Activated CD4-positive, alpha-beta T cell treated with anti-CD3 and anti-CD28 coated beads, Interleukin-2, Interleukin-6, amounts not matched to agents 100 ng/mL and 50 ng/mL, durations not matched to agents 16 hours and 8 hours (primary cell): Measurements from ENCODE around the gene TMPRSS11E.
"Not testable (repeated sequence)": the region's sequence is repeated elsewhere in the genome, so short reads cannot be mapped to it uniquely, and the experiment has no call there.

Source experiments
- DNase-seq: peaks from one replicate; pipeline ENCODE4 v3.0.0-alpha.2; 2020

Gene TMPRSS11E

DNA sequence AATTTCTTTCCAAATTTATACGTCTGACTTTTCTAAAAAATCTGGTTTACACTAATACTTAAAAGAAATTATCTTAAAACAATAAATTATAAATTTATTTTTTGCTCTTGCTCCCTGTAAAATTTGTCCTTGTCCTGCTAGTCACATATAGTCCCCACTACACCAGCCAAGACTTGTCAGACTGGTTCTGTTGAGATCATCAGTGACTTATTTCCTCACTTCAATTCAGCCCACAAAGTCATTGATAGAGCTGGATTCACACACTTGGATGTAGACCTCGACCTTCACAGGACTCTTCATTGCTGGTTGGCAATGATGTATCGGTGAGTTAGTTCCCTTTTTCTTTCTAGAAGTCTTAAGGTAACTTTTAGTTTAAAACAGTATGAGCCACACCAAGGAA is at the start of gene TMPRSS11E:
Gene TMPRSS11E, plus strand, starts transcription at position 263 of the 400 bp plus-strand sequence. Its CDS starts 50 bp downstream, at position 313.
- DNase-seq = no peak

- DNase-seq = no peak
Measured at GRCh38 chr4:68399306-68399705, 48.0 kb upstream of the TMPRSS11E start.

- DNase-seq = no peak
Measured at GRCh38 chr4:68401231-68401630, 46.0 kb upstream of the TMPRSS11E start.

GRCh38 chr4:68404153-68404552 is 43.1 kb upstream of the TMPRSS11E start:
- no peak for DNase-seq

- DNase-seq = not testable (repeated sequence)
Measured at GRCh38 chr4:68405718-68406478, 41.4 kb upstream of the TMPRSS11E start.

DNA sequence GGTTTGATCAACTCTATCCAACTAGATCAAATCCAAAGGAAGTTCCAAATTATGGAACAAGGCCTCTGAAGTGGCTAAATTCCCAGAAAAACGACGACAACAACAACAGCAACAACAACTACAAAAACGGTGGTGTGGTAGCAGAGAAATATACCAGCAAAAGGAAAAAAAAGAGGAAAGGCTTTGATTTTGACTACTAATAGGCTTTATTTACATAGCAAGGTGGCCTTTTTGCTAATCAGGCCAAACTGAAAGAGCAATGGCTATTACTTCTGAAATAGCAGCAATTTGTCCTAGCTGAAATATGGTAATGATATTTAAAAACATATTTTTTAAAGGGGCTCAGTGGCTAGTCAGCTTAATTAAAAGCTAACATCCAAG is 40.8 kb upstream of the TMPRSS11E start:
- DNase-seq = no peak

GRCh38 chr4:68407015-68407867 is 40.0 kb upstream of the TMPRSS11E start:
- not testable (repeated sequence) for DNase-seq

DNA sequence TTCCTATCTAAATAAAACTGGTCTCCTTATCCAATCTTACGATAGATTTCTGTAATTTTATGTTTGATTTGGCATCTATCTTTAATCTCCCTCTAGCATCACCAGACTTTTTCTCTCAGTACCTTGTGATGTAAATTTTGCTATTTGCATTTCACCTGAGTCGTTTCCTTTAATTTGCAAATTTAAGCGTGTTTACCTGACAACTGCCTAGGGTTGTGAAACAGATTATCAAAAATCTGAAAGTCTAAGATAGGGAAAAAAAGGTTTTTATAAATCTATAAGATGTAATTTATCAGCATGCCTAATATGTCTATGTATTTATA is 39.4 kb upstream of the TMPRSS11E start:
- DNase-seq = no peak

- no peak for DNase-seq
Measured at GRCh38 chr4:68410149-68410548, 37.1 kb upstream of the TMPRSS11E start.

DNA sequence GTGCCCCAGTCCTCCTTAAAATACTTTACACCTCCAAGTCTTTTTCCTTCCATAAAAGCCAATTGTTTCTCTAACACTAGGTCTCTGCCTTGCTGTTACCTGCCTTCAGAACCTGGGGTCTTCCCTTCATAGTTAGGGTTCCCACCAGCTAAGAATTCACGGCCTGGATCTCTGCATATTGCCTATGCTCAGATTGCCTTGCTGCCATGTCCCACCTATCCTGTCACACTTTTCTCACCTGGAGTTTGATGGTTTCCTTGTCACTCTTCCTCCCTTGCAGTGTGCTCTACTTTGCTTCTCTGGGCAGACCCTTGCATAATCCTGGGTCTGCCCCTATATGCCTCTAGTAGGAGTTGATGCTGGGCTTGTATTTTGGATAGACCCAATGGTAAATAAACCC is 36.6 kb upstream of the TMPRSS11E start:
- DNase-seq = no peak

DNA sequence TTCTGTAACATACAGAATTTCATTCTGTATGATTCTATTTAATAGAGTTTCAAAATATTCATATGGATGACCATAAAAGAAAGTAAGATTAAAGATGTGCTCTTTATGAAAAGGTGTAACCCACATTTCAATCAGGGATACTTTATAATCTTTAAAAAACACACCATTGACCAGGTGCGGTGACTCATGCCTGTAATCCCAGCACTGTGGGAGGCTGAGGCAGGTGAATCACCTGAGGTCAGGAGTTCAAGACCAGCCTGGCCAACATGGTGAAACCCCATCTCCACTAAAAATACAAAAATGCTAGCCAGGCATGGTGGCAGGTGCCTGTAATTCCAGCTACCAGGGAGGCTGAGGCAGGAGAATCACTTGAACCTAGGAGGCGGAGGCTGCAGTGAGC is 35.2 kb upstream of the TMPRSS11E start:
- DNase-seq = not testable (repeated sequence)

- no peak for DNase-seq
Measured at GRCh38 chr4:68416591-68416990, 30.7 kb upstream of the TMPRSS11E start.

DNA sequence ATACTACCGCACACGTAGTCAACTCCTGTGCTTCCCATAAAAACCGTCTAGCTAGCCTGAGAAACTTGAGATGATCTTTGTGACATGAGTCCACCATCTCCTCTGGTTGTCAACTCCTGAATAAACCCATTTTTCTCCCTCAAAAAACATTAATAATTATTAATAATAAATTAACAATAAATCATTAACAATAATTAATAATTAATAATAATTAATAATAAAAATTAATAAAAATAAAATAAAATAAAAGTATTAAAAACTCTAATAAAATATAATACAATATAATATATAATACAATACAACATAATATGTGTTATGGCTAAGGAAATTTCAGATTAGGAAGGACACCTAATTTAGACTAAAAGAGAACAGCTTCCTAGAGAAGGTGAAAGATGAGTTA is 20.7 kb upstream of the TMPRSS11E start:
- no peak for DNase-seq

DNA sequence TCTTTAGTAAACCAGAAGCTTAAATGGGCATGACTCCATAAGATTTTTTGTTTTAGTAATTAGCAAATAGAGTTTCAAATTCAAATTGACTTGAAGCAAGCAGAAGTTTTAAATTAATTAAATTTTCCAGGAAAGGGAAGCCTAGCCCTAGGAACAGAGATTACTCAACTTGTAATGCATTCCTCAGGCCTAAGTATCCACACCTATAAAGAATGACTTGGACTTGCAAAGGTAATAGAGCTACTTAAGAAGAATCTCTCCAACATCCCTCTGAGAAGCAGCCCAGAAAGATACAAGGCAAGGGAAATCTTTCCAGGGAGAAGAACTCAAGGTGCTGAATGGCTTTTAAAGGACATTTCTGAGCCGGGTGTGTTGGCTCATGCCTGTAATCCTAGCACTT is 16.9 kb upstream of the TMPRSS11E start:
- no peak for DNase-seq

DNA sequence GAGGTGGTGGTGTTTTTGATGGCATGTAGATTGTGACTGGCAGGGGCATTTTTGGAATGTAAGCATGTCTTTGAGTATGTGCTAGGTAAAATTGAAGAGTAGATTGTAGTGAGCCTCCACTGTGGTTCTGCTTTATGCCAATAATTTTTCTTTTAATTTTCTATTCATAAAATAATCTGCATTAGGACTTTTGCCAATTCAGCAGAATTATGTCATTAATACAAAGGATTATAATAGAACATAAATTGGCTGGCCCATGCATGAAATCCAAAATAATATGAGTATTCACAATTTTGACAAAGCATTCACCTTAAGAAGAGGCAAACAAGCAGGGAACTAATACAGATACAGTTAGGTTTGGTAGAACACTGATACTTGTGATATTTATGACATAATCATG is 14.9 kb upstream of the TMPRSS11E start:
- no peak for DNase-seq

GRCh38 chr4:68433582-68433981 is 13.7 kb upstream of the TMPRSS11E start:
- no peak for DNase-seq

GRCh38 chr4:68434277-68434676 is 13.0 kb upstream of the TMPRSS11E start:
- DNase-seq = no peak

- DNase-seq = no peak
Measured at GRCh38 chr4:68434836-68435235, 12.4 kb upstream of the TMPRSS11E start.

DNA sequence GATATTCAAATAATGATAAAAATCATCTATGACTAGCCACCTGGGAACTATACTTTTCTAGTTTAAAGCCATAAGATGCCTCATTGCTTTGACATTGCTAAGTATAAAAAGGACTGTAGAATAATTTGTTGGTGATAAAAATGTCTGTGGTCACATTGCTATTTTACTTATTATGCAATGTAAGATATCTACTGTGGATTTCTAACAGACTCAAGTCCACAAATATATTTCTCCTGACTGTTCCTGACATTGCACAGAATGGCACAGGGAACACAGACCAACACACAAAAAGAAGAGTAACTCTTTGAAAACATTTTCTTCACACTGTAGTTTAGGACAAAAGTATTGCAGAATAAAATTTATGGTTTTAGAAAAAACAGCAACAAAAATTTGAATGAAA is 2.2 kb upstream of the TMPRSS11E start:
- no peak for DNase-seq

- DNase-seq = no peak
Measured at GRCh38 chr4:68451246-68452211, 4.3 kb downstream of the TMPRSS11E start.

- no peak for DNase-seq
Measured at GRCh38 chr4:68460085-68460484, 12.8 kb downstream of the TMPRSS11E start.

DNA sequence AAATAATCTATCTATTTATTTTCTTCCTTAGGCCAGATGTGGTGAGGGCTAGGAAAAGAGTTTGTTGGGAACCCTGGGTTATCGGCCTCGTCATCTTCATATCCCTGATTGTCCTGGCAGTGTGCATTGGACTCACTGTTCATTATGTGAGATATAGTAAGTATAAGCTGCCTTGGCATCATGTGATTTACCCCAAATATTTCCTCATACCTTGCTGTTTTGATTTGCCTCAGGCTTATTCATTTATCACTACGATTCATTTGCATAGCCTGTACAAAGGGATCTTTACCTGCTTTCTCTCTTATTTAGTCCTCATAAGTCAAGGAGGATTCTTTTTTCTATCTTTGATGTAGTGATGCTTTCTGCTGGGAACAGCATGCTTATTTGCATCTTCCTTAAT is 14.5 kb downstream of the TMPRSS11E start:
- DNase-seq = no peak

GRCh38 chr4:68462691-68463090 is 15.4 kb downstream of the TMPRSS11E start:
- no peak for DNase-seq
